Measurements from ENCODE around the gene WWOX.
A peak's percentile ranks its signal among the peaks of the same experiment; 100 is the strongest.

DNA sequence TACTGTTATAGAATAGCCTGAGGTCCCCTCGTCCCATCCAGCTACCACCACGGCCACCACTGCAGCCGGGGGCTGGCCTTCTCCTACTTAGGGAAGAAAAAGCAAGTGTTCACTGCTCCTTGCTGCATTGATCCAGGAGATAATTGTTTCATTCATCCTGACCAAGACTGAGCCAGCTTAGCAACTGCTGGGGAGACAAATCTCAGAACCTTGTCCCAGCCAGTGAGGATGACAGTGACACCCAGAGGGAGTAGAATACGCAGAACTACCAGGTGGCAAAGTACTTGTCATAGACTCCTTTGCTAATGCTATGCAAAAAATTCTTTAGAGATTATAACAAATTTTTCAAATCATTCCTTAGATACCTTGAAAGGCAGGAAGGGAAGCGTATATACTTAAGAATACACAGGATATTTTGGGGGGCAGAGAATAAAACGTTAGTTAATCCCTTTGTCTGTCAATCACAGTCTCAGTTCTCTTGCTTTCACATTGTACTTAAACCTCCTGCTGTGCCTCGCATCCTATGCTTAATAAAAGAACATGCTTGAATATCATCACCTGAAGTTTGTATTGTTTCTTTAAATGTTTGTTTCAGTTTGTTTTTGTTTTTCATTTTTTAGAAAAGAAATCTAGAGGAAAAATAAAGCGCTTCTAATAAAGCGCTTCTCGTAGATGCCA is 1112.8 kb downstream of the WWOX start:
- TF ChIP-seq, protein P1, sequence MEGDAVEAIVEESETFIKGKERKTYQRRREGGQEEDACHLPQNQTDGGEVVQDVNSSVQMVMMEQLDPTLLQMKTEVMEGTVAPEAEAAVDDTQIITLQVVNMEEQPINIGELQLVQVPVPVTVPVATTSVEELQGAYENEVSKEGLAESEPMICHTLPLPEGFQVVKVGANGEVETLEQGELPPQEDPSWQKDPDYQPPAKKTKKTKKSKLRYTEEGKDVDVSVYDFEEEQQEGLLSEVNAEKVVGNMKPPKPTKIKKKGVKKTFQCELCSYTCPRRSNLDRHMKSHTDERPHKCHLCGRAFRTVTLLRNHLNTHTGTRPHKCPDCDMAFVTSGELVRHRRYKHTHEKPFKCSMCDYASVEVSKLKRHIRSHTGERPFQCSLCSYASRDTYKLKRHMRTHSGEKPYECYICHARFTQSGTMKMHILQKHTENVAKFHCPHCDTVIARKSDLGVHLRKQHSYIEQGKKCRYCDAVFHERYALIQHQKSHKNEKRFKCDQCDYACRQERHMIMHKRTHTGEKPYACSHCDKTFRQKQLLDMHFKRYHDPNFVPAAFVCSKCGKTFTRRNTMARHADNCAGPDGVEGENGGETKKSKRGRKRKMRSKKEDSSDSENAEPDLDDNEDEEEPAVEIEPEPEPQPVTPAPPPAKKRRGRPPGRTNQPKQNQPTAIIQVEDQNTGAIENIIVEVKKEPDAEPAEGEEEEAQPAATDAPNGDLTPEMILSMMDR (IDR thresholded peaks at IDR 0.05; ENCODE audit: poor library complexity, severe bottlenecking), result peak; percentile 35
- no peak for TF ChIP-seq SMC3 (conservative IDR thresholded peaks at IDR 0.05; ENCODE audit: poor library complexity)

Measured in neural cell (in vitro differentiated cells).